Esophagus muscularis mucosa (tissue), 4 donors: ENCODE measurements around the gene CSAD.

ENCODE experiments used
- CTCF ChIP-seq, 3 experiments: fragments of 200-600 bp in 2 of 3; fragments of 450-650 bp in 1 of 3; sonication (generic) in 2 of 3; IDR thresholded peaks; one replicate each; pipeline ENCODE4 v1.5.1; 2017 to 2019; ENCODE audit warnings: antibody characterized with exemption in 3 of 3, mild to moderate bottlenecking in 2 of 3, moderate library complexity in 1 of 3
- EP300 ChIP-seq: sonication (generic); formaldehyde crosslinking; IDR thresholded peaks from one replicate; pipeline ENCODE4 v1.6.1; 2017; ENCODE audit warnings: antibody characterized with exemption
- POLR2A ChIP-seq: fragments of 450-650 bp; IDR thresholded peaks from one replicate; pipeline ENCODE4 v1.6.1; 2017; ENCODE audit warnings: antibody characterized with exemption, moderate library complexity, mild to moderate bottlenecking, low read depth
- POLR2AphosphoS5 ChIP-seq, 2 donors: sonication (generic); formaldehyde crosslinking; IDR thresholded peaks; one replicate each; pipeline ENCODE4 v1.6.1; 2017; ENCODE audit warnings: antibody characterized with exemption in 2 of 2

- TF ChIP-seq POLR2A: no peak
- TF ChIP-seq CTCF (IDR thresholded peaks at IDR 0.05): no peak
- no peak for TF ChIP-seq POLR2AphosphoS5 (IDR thresholded peaks at IDR 0.05)
- no peak for TF ChIP-seq EP300
These were observed 51.8 kb downstream of the CSAD start for GRCh38 chr12:53128780-53129569.
